COLO829 (cell line): ENCODE results near the gene RPL15.
"Not testable (repeated sequence)": the region's sequence is repeated elsewhere in the genome, so short reads cannot be mapped to it uniquely, and the experiment has no call there.

Experiments used
- DNase-seq: peaks from one replicate; pipeline ENCODE4 v3.0.0; 2012; ENCODE audit warnings: low spot score

The RPL15 gene

GRCh38 chr3:23916886-23917678 is at the start of gene RPL15, which contains the start of gene NKIRAS1:
TSS of gene RPL15 (plus strand) at chr3:23917132. CDS start at chr3:23917860, 728 bp downstream.
TSS of gene NKIRAS1 (minus strand) at chr3:23916990. CDS start at chr3:23910904, 6,086 bp downstream.
- peak; percentile 86 for DNase-seq

DNA sequence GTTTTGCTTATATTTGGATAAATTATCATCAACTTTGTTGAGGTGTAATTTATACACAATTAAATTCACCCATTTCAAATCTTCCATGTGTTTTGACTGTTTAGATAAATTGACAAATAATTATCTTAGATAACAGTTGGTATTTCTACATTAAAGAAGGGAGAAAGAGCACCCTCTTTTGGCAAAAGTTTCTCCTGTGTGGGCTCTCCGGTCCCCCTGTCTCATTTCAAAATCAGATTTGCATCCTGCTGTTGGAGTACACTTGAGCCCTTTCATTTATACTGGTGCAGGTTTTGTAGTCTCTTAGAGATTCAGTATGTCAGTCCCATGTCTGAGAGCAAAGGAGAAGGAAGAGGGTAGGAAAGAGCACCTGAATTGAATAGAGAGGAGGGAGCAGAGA is 49.5 kb upstream of the RPL15 start:
- no peak for DNase-seq

DNA sequence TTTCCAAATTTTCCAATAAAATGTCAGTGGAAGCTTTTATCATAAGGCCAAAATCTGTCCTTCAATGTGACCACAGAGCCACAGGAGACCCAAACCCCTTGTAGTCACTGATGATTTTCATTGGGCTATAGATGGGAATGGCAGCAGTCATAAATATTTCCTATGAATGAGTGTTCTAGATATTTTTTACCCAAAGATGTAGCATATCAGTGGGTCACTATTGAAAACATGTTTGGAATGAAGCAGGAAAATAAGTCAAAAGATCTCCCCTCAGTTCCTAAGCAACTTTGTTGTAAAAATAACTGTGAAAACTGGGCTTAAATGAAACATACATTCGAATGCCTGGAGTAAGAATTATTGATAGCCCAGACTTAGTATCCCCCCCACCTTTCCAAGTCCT is 49.1 kb upstream of the RPL15 start:
- DNase-seq, result no peak

GRCh38 chr3:23869977-23870662 is 46.8 kb upstream of the RPL15 start:
- no peak for DNase-seq

GRCh38 chr3:23870663-23871043 is 46.3 kb upstream of the RPL15 start:
- DNase-seq, result not testable (repeated sequence)

GRCh38 chr3:23871361-23871760 is 45.6 kb upstream of the RPL15 start:
- not testable (repeated sequence) for DNase-seq

- DNase-seq, result no peak
Measured at GRCh38 chr3:23872330-23872729, 44.6 kb upstream of the RPL15 start.

GRCh38 chr3:23873941-23874340 is 43.0 kb upstream of the RPL15 start:
- DNase-seq, result no peak

DNA sequence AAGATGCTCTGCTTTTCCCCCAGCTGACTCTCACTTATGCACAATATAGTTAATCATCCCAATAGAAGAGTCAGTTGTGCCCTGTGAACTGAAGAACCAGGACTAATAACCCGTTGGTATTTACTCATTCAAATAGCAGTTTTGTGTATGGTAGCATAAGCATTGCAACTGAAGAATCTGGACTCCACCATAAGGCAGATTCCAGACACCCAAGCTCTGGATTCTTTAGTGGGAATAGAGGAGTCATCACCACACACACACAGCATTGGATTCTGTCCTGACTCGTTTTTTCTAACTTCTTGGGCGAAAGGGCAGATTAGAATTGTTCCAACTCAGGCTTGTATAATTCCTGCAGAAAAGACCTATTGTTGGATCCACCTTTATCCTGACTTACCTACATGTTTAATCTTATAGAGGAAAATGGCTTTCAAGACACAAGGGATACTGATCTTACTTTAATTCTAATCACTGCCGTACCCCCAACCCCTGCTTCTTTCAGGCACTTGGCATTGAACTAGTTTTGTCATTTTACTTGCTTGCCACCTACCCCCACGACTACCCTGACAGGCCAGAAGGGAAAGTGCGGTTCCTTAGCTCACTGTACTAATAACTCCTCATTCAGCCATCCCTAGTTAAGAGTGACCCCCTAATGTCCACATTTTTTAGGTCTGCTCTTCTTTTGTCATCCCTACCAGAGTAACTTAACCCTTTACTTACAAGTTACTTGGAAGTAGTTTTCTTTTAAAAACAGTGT is 42.4 kb upstream of the RPL15 start:
- no peak for DNase-seq

GRCh38 chr3:23875113-23875725 is 41.7 kb upstream of the RPL15 start:
- no peak for DNase-seq

GRCh38 chr3:23876923-23877322 is 40.0 kb upstream of the RPL15 start:
- DNase-seq, result no peak

- no peak for DNase-seq
Measured at GRCh38 chr3:23877329-23877980, 39.5 kb upstream of the RPL15 start.

DNA sequence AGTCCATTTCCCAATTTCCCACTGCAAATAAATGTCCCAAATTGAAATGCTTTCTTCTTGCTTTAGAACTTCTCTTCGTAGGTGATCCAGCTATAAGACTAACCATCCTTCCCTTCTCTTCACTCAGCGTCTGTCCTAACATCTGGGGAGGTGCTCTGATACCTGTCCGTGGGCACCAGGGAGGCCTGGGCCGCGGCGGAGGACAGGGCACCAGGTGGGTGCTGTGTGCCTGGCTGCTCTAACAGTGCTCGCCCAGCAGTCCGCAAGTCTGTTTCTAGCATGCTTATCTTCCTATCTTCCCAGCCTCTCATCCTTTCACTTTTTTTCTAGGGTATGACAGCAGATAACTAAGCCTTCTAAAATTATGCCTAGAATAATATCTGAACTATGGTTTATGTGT is 37.4 kb upstream of the RPL15 start:
- DNase-seq, result no peak

- DNase-seq, result no peak
Measured at GRCh38 chr3:23880703-23881339, 36.1 kb upstream of the RPL15 start.

- DNase-seq, result not testable (repeated sequence)
Measured at GRCh38 chr3:23881993-23882392, 34.9 kb upstream of the RPL15 start.

DNA sequence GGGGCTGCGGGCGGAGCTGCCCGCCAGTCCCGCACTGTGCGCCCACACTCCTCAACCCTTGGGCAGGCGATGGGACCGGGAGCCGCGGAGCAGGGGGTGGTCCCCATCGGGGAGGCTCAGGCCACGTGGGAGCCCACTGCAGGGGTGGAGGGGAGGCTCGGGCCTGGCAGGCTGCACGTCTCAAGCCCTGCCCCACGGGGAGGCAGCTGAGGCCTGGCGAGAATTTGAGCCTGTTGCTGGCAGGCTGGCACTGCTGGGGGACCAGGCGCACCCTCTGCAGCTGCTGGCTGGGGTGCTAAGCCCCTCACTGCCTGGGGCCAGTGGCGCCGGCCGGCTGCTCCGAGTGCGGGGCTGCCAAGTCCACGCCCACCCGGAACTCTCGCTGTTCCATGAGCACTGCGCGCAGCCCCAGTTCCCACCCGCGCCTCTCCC is 34.4 kb upstream of the RPL15 start:
- no peak for DNase-seq

- DNase-seq, result no peak
Measured at GRCh38 chr3:23884481-23884880, 32.5 kb upstream of the RPL15 start.

GRCh38 chr3:23885210-23885609 is 31.7 kb upstream of the RPL15 start:
- no peak for DNase-seq

DNA sequence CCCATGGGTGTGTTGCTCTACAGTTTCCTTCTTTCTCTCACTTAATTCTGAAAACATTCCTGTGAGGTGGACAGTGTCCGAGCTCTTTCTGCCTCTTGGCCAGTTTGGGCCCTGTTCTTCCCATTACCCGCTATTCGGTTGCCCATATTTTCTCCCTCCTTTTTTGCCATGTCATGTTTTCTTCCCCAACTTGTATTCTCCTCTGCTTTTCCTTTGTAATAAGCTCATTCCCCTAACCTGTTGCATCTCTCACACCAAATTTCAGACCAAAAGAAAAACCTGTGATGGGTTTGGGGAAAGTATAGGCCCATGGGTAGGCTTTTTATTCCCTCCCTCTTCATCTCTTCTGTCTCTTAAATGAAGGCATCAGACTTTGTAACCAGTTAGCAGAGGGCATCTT is 30.6 kb upstream of the RPL15 start:
- DNase-seq, result no peak

GRCh38 chr3:23888617-23889228 is 28.2 kb upstream of the RPL15 start:
- DNase-seq, result no peak

GRCh38 chr3:23889386-23889785 is 27.5 kb upstream of the RPL15 start:
- DNase-seq, result no peak
